Mesendoderm (in vitro differentiated cells): ENCODE measurements around the gene OBSCN.
"Not testable (repeated sequence)": the region's sequence is repeated elsewhere in the genome, so short reads cannot be mapped to it uniquely, and the experiment has no call there.

Experiments used
- DNase-seq: peaks from one replicate; pipeline ENCODE4 v3.0.0; 2013
- H2AK5ac ChIP-seq: 2 replicates; pipeline ENCODE4 v1.6.1; 2013; ENCODE audit warnings: low read length, inconsistent platforms
- H2BK120ac ChIP-seq: 2 replicates; pipeline ENCODE4 v1.6.1; 2013; ENCODE audit warnings: low read depth, mild to moderate bottlenecking, low read length, moderate library complexity, mixed read lengths
- H2BK15ac ChIP-seq: replicated peaks from 2 replicates; pipeline ENCODE4 v1.6.1; 2013; ENCODE audit warnings: low read depth, mild to moderate bottlenecking, moderate library complexity
- H2BK5ac ChIP-seq: 2 replicates; pipeline ENCODE4 v1.6.1; 2013; ENCODE audit warnings: low read length, inconsistent platforms
- H3K18ac ChIP-seq: 2 replicates; pipeline ENCODE4 v1.6.1; 2013; ENCODE audit warnings: mild to moderate bottlenecking, low read length, mixed read lengths
- H3K23ac ChIP-seq: one replicate; pipeline ENCODE4 v1.6.1; 2013; ENCODE audit warnings: low read length
- H3K27ac ChIP-seq: 2 replicates; pipeline ENCODE4 v1.5.1; 2013; ENCODE audit warnings: low read depth, mild to moderate bottlenecking, inconsistent platforms, low read length, moderate library complexity
- H3K27me3 ChIP-seq: 2 replicates; pipeline ENCODE4 v1.6.1; 2013; ENCODE audit warnings: low read length, control low read depth, mild to moderate bottlenecking, inconsistent platforms; ENCODE audit not compliant: insufficient read depth, poor library complexity
- H3K36me3 ChIP-seq: 2 replicates; pipeline ENCODE4 v1.6.1; 2013; ENCODE audit warnings: low read length, inconsistent platforms; ENCODE audit not compliant: control insufficient read depth, insufficient read depth
- H3K4ac ChIP-seq: one replicate; pipeline ENCODE4 v1.6.1; 2013; ENCODE audit warnings: low read depth, mild to moderate bottlenecking, low read length, moderate library complexity
- H3K4me1 ChIP-seq: 2 replicates; pipeline ENCODE4 v1.6.1; 2013; ENCODE audit warnings: low read depth, low read length, inconsistent platforms; ENCODE audit not compliant: control insufficient read depth
- H3K4me2 ChIP-seq: 2 replicates; pipeline ENCODE4 v1.6.1; 2013; ENCODE audit warnings: low read length
- H3K4me3 ChIP-seq: 2 replicates; pipeline ENCODE4 v1.5.1; 2013; ENCODE audit warnings: mild to moderate bottlenecking, low read length
- H3K56ac ChIP-seq: one replicate; pipeline ENCODE4 v1.6.1; 2013; ENCODE audit warnings: low read length
- H3K79me1 ChIP-seq: 2 replicates; pipeline ENCODE4 v1.6.1; 2013; ENCODE audit warnings: low read length, inconsistent platforms
- H3K79me2 ChIP-seq: 2 replicates; pipeline ENCODE4 v1.6.1; 2013; ENCODE audit warnings: mild to moderate bottlenecking, low read length; ENCODE audit not compliant: control insufficient read depth, insufficient read depth
- H3K9ac ChIP-seq: 2 replicates; pipeline ENCODE4 v1.6.1; 2013; ENCODE audit warnings: low read length, inconsistent platforms
- H4K5ac ChIP-seq: one replicate; pipeline ENCODE4 v1.6.1; 2013; ENCODE audit warnings: low read length
- H4K8ac ChIP-seq: one replicate; pipeline ENCODE4 v1.6.1; 2013; ENCODE audit warnings: low read depth, mild to moderate bottlenecking, control low read depth, low read length, moderate library complexity
- whole genome bisulfite sequencing: extraction: QIAGEN DNeasy Blood & Tissue Kit; methylation state at CpG from one replicate; pipeline ENCODE4 v1.1.7; 2013; ENCODE audit warnings: low lambda C conversion rate, missing lambda C conversion rate; ENCODE audit not compliant: insufficient coverage; ENCODE audit errors: extremely low coverage; 5-methylcytosine and 5-hydroxymethylcytosine counted together

The OBSCN gene

DNA sequence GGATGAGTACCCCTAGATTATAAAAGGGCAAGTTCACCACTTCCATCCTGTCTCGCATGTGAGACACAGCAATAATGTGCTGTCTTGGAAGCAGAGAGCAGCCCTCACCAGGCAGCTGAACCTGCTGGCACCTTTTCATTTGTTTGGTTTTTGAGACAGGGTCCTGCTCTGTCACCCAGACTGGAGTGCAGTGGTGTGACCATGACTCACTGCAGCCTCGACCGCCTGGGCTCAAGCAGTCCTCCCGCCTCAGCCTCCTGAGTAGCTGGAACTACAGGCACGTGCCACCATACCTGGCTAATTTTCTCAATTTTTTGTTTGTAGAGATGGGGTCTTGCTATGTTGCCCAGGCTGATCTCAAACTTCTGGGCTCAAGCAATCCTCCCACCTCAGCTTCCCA is 20.3 kb downstream of the OBSCN start:
- not testable (repeated sequence) for H3K27me3 ChIP-seq, H3K9ac ChIP-seq, H3K18ac ChIP-seq, H3K79me1 ChIP-seq, H3K4me1 ChIP-seq, H2AK5ac ChIP-seq, H2BK120ac ChIP-seq, H2BK15ac ChIP-seq, H4K5ac ChIP-seq, H3K23ac ChIP-seq, H3K4me2 ChIP-seq, H3K27ac ChIP-seq, H4K8ac ChIP-seq, H3K56ac ChIP-seq, H3K4me3 ChIP-seq, H3K4ac ChIP-seq, H3K79me2 ChIP-seq, H2BK5ac ChIP-seq, H3K36me3 ChIP-seq, DNase-seq
- WGBS = no CpG with 5 or more reads among the region's 5 CpGs

DNA sequence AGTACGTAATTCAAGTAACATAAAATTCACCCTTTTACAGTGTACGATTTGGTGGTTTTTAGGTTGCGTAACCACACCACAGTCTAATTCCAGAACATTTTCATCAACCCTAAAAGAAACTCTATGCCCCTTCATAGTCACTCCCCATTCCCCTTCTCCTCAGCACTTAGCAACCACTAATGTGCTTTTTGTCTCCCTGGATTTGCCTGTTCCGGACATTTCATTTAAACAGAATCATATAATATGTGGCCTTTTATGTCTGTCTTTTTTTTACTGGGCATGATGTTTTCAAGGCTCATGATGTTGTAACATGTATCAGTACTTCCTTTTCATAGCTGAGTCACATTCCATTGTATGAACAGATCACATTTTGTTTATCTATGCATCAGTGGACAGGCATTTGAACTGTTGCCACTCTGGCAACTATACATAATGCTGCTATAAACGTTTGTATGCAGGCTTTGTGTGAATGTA is 20.8 kb downstream of the OBSCN start:
- Histone ChIP-seq H3K18ac (no peak overlapping the region), H2BK120ac (no peak overlapping the region), H3K27me3 (no peaks in the 10 kb centered on the region), H4K5ac (no peak overlapping the region), H3K79me2 (no peaks in the 10 kb centered on the region), H3K79me1 (no peaks in the 10 kb centered on the region), H3K4ac (no peak overlapping the region), H2BK15ac (no peak overlapping the region), H3K56ac (no peak overlapping the region), H3K27ac (no peak overlapping the region), H4K8ac (no peak overlapping the region), H3K23ac (no peak overlapping the region), H3K4me1 (no peaks in the 10 kb centered on the region), H3K36me3 (peaks cover 6% of the 10 kb centered on the region), H2AK5ac (no peak overlapping the region), H3K4me3 (no peak overlapping the region), H2BK5ac (no peak overlapping the region), H3K4me2 (no peak overlapping the region), H3K9ac (no peak overlapping the region)
- no peak for DNase-seq
- WGBS = no CpG with 5 or more reads among the region's 5 CpGs

DNA sequence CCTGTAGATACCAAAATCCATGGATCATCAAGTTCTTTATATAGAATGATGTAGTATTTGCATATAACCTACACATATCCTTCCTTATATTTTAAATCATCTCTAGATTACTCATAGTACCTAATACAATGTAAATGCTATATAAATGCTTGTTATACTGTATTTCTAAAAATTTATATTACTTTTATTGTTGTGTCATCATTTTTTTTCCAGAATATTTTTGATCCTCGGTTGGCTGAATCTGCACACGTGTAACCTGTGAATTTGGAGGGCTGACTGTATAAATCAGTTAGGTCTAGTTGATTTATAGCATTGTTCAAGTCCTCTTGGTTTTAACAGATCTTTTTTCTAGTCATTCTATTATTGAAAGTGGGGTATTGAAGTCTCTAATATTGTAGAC is 23.3 kb downstream of the OBSCN start:
- H3K27ac ChIP-seq = no peak overlapping the region
- no peak overlapping the region for H4K5ac ChIP-seq
- H3K79me2 ChIP-seq = no peaks in the 10 kb centered on the region
- H3K4me3 ChIP-seq = no peak overlapping the region
- no peak overlapping the region for H3K9ac ChIP-seq
- no peak overlapping the region for H4K8ac ChIP-seq
- H2AK5ac ChIP-seq = no peak overlapping the region
- no peaks in the 10 kb centered on the region for H3K4me1 ChIP-seq
- H2BK15ac ChIP-seq = no peak overlapping the region
- no peak overlapping the region for H3K18ac ChIP-seq
- H3K4me2 ChIP-seq = no peak overlapping the region
- no peak for DNase-seq
- no peak overlapping the region for H3K23ac ChIP-seq
- no peak overlapping the region for H2BK120ac ChIP-seq
- H3K56ac ChIP-seq = no peak overlapping the region
- no peaks in the 10 kb centered on the region for H3K79me1 ChIP-seq
- no peaks in the 10 kb centered on the region for H3K27me3 ChIP-seq
- H2BK5ac ChIP-seq = no peak overlapping the region
- H3K36me3 ChIP-seq = no peaks in the 10 kb centered on the region
- no CpG with 5 or more reads among the region's 2 CpGs for WGBS
- no peak overlapping the region for H3K4ac ChIP-seq

DNA sequence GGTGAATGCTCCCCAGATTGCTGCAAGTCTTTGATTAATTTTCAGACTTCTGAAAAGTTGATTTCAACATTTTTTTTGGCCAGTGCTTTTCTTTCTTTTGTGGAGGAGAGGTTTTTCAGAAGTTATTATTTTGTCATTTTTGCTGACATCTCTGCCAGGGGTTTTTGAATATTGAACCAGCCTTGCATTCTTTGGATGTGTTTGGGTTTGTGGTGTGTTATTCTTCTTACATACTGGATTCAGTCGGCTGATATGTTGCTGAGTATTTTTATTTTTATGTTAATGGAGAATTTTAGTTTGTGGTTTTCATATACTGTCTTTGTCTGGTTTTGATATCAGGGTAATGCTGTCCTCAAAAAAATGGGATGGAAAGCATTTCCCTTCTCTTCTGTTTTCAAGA is 25.3 kb downstream of the OBSCN start:
- H3K4ac ChIP-seq = no peak overlapping the region
- H3K79me2 ChIP-seq = no peaks in the 10 kb centered on the region
- H4K8ac ChIP-seq = no peak overlapping the region
- H2BK5ac ChIP-seq = no peak overlapping the region
- H3K56ac ChIP-seq = no peak overlapping the region
- H3K9ac ChIP-seq = no peak overlapping the region
- H2BK15ac ChIP-seq = no peak overlapping the region
- H2AK5ac ChIP-seq = no peak overlapping the region
- no peak overlapping the region for H3K4me3 ChIP-seq
- DNase-seq = no peak
- no peaks in the 10 kb centered on the region for H3K27me3 ChIP-seq
- WGBS = 100% methylated on average over 1 of the region's 1 CpG
- H3K4me1 ChIP-seq = no peaks in the 10 kb centered on the region
- no peak overlapping the region for H3K4me2 ChIP-seq
- H3K23ac ChIP-seq = no peak overlapping the region
- H3K18ac ChIP-seq = no peak overlapping the region
- H3K79me1 ChIP-seq = no peaks in the 10 kb centered on the region
- no peak overlapping the region for H2BK120ac ChIP-seq
- H4K5ac ChIP-seq = no peak overlapping the region
- H3K27ac ChIP-seq = no peak overlapping the region
- H3K36me3 ChIP-seq = no peaks in the 10 kb centered on the region

DNA sequence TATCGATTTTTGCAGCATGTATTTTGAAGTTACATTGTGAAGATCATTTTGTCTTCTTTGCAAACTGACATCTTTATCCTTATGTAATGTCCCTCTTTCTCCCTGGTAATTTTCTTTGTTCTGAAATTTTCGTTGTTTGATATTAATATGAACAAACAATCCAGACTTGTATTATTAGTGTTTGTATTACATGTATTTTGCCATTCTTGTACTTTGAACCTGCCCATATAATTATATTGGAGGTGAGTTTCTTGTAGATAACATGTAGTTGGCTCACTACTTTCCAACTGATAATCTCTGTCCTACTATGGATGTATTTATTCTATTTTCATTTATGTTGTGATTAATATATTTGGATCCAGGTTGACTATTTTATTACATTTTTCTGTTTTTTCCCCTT is 27.1 kb downstream of the OBSCN start:
- no peak overlapping the region for H2AK5ac ChIP-seq
- peaks cover 2% of the 10 kb centered on the region for H3K79me1 ChIP-seq
- H3K79me2 ChIP-seq = no peaks in the 10 kb centered on the region
- no peak overlapping the region for H3K4me2 ChIP-seq
- no peak overlapping the region for H3K27ac ChIP-seq
- no peak overlapping the region for H2BK15ac ChIP-seq
- no peak overlapping the region for H4K8ac ChIP-seq
- no peak overlapping the region for H2BK5ac ChIP-seq
- H3K4me1 ChIP-seq = no peaks in the 10 kb centered on the region
- H3K23ac ChIP-seq = no peak overlapping the region
- H3K4me3 ChIP-seq = no peak overlapping the region
- no peak overlapping the region for H3K4ac ChIP-seq
- no peak overlapping the region for H3K56ac ChIP-seq
- H3K27me3 ChIP-seq = no peaks in the 10 kb centered on the region
- no peak overlapping the region for H2BK120ac ChIP-seq
- no peak overlapping the region for H3K9ac ChIP-seq
- H4K5ac ChIP-seq = no peak overlapping the region
- DNase-seq = no peak
- no CpG with 5 or more reads among the region's 2 CpGs for WGBS
- peaks cover 8% of the 10 kb centered on the region for H3K36me3 ChIP-seq
- no peak overlapping the region for H3K18ac ChIP-seq

DNA sequence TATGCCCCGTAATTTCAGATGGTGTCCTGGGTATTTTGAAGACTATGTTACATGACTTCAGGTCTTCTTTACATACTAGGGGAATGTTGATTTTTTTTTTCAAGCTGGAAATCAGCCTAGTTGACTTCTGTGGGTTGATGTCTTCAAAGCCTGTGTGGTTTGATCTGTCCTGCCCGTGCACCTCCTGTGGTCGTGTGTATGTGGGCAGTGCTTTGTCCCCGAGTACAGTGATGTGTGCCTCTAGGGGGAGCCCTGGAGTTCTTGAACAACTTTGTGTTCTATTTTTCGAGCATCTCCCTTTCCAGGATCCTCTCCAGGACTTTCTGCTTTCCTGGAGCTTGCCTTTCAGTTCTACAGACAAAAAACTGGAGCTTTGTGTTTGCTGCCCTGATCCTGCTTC is 28.9 kb downstream of the OBSCN start:
- Histone ChIP-seq H4K8ac (no peak overlapping the region), H3K4me3 (no peak overlapping the region), H3K23ac (no peak overlapping the region), H3K79me2 (no peaks in the 10 kb centered on the region), H3K27me3 (no peaks in the 10 kb centered on the region), H4K5ac (no peak overlapping the region), H3K56ac (no peak overlapping the region), H3K4me2 (no peak overlapping the region), H3K4ac (no peak overlapping the region), H3K79me1 (peaks cover 2% of the 10 kb centered on the region), H2AK5ac (no peak overlapping the region), H2BK5ac (no peak overlapping the region), H2BK120ac (no peak overlapping the region), H2BK15ac (no peak overlapping the region), H3K9ac (no peak overlapping the region), H3K27ac (no peak overlapping the region), H3K4me1 (no peaks in the 10 kb centered on the region), H3K18ac (no peak overlapping the region), H3K36me3 (peaks cover 8% of the 10 kb centered on the region)
- peak; percentile 82 for DNase-seq
- WGBS = no CpG with 5 or more reads among the region's 5 CpGs
